Measurements from ENCODE around the gene C10orf62. TPM values are rescaled to one million over a fixed set of nuclear protein-coding genes. Genes with fewer than 3 reads are reported as not detected.

C10orf62 gene
- polyA plus RNA-seq (2012; ENCODE audit: low read depth, missing spikeins): not detected

- no peak for TF ChIP-seq SPI1 (IDR thresholded peaks at IDR 0.05; ENCODE audit: low read depth, low read length)
- TF ChIP-seq TAF1 (IDR thresholded peaks at IDR 0.05; ENCODE audit: low read depth, low read length): no peak
- TF ChIP-seq PAX5 (IDR thresholded peaks at IDR 0.05; ENCODE audit: insufficient read depth, low read length, severe bottlenecking): no peak
- TF ChIP-seq POLR2A (IDR thresholded peaks at IDR 0.05; ENCODE audit: low read depth, low read length): no peak
- TF ChIP-seq POLR2AphosphoS5 (IDR thresholded peaks at IDR 0.05; ENCODE audit: low read depth, low read length): no peak
- no peak for TF ChIP-seq POU2F2 (IDR thresholded peaks at IDR 0.05; ENCODE audit: low read depth, low read length)
- FAIRE-seq (no peak), DNase-seq (ENCODE audit: insufficient read length, low spot score) (no peak)
These were observed at the start of gene C10orf62 for GRCh38 chr10:97589479-97589878. C10orf62 (plus strand) TSS chr10:97589721; CDS start chr10:97589898, 177 bp downstream.

DNA sequence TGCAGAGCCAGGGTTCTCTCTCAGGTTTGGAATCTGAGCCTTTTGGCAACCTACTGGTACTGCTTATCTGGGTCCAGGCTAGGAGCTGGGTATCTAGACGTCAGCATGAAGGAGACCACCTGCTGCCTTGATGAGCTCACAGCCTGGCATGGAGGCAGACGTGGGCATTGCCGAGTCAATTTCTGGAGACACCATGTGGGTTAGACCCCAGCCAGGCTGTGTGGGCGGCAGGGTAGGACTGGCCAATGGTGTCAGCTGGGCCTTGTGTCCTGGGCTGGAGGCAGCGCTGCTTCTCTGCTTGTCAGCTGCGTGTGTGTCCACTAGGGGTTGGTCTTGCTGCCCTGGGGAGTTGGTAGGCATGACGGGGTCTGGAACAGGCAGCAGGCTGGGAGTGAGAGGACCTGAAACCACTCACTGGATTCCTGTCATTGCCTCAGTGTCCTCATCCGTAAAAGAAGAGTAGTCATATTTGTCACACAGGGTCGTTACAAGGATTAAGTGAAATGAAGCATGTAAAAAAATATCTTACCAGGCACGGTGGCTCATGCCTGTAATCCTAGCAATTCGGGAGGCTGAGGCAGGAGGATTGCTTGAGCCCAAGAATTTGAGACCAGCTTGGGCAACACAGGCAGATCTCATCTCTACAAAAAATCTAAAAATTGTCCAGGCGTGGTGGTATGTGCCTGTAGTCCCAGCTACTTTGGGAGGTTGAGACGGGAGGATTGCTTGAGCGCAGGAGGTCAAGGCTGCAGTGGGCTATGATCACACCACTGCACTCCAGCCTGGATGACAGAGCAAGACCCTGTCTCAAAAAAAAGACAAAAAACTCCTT is 48.6 kb upstream of the C10orf62 start:
- FAIRE-seq (no peak), DNase-seq (ENCODE audit: insufficient read length, low spot score) (no peak)
- TF ChIP-seq SPI1 (IDR thresholded peaks at IDR 0.05; ENCODE audit: low read depth, low read length) (no peak), POU2F2 (IDR thresholded peaks at IDR 0.05; ENCODE audit: low read depth, low read length) (no peak), TAF1 (IDR thresholded peaks at IDR 0.05; ENCODE audit: low read depth, low read length) (no peak), POLR2A (IDR thresholded peaks at IDR 0.05; ENCODE audit: low read depth, low read length) (no peak), POLR2AphosphoS5 (IDR thresholded peaks at IDR 0.05; ENCODE audit: low read depth, low read length) (no peak), PAX5 (IDR thresholded peaks at IDR 0.05; ENCODE audit: insufficient read depth, low read length, severe bottlenecking) (no peak)

DNA sequence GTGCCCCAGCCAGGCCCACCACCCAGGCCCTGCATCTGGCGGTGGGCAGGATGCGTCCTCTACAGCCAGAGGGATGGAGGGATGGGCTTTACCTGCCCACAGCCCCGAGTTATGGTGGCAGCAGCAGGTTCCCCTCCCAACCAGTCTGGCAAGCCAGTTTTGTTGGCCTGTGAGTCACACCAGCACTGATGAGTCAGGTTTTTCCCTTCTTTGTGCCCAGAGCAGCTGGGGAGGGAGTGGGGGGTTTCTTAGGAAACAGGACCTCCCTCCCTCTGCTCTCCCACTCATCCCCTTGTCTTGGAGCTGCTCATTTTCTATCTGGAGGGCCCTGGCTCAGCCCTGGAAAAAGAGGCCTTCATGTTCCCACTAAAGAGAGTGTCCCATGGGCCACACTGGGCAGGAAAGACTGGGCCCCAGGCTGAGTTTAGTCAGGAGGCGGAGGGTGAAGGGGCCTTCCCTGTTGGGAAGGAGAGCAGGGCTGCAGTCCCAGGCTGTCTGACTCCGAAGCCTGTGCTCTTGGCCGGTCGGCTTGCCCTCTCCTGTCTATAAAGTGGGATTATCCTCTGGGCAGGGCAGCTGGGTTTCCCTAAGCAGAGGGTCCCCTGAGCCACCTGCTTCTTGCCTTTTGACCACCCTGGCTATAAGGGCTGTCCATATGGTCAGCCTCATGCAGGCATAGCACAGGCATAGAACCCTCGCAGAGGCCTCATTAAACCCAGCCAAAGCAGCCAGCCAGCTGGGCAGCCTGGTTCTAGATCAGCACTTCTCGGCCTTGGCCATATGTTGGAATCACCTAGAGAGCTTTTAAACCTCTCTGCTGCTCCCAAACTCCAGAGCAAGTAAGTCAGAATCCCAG is 47.1 kb upstream of the C10orf62 start:
- FAIRE-seq (peak; percentile 23), DNase-seq (ENCODE audit: insufficient read length, low spot score) (no peak)
- TF ChIP-seq SPI1 (IDR thresholded peaks at IDR 0.05; ENCODE audit: low read depth, low read length) (no peak), POLR2A (IDR thresholded peaks at IDR 0.05; ENCODE audit: low read depth, low read length) (no peak), TAF1 (IDR thresholded peaks at IDR 0.05; ENCODE audit: low read depth, low read length) (no peak), POU2F2 (IDR thresholded peaks at IDR 0.05; ENCODE audit: low read depth, low read length) (no peak), POLR2AphosphoS5 (IDR thresholded peaks at IDR 0.05; ENCODE audit: low read depth, low read length) (no peak), PAX5 (IDR thresholded peaks at IDR 0.05; ENCODE audit: insufficient read depth, low read length, severe bottlenecking) (no peak)

- FAIRE-seq: peak; percentile 74
- no peak for DNase-seq (ENCODE audit: insufficient read length, low spot score)
These were observed 46.4 kb upstream of the C10orf62 start for GRCh38 chr10:97543025-97543546.

GRCh38 chr10:97546456-97547270 is 42.9 kb upstream of the C10orf62 start:
- no peak for TF ChIP-seq POLR2A (IDR thresholded peaks at IDR 0.05; ENCODE audit: low read depth, low read length)
- no peak for TF ChIP-seq TAF1 (IDR thresholded peaks at IDR 0.05; ENCODE audit: low read depth, low read length)
- TF ChIP-seq POLR2AphosphoS5 (IDR thresholded peaks at IDR 0.05; ENCODE audit: low read depth, low read length): no peak
- DNase-seq (ENCODE audit: insufficient read length, low spot score) (no peak), FAIRE-seq (no peak)

More at GRCh38 chr10:97543025-97543546, 46.4 kb upstream of the C10orf62 start:
- no peak for TF ChIP-seq SPI1 (IDR thresholded peaks at IDR 0.05; ENCODE audit: low read depth, low read length)
- TF ChIP-seq TAF1 (IDR thresholded peaks at IDR 0.05; ENCODE audit: low read depth, low read length): no peak
- no peak for TF ChIP-seq POLR2AphosphoS5 (IDR thresholded peaks at IDR 0.05; ENCODE audit: low read depth, low read length)

DNA sequence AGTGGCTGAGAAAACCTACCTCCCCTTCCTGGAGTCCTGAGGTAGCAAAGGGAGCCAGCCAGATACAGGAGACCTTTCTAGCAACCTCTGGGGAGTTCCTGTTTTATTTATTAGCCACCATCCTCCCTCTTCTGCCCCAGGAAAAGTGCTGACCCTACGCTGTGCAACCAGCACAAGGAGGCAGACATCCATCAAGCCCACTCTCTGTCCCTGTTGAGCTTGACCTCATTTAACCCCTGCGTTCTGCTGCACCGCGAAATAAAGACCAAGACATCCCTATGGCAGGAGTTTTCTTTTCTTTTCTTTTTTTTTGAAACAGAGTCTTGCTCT is 42.3 kb upstream of the C10orf62 start:
- no peak for FAIRE-seq
- DNase-seq (ENCODE audit: insufficient read length, low spot score): no peak
- TF ChIP-seq POLR2A (IDR thresholded peaks at IDR 0.05; ENCODE audit: low read depth, low read length) (no peak), PAX5 (IDR thresholded peaks at IDR 0.05; ENCODE audit: insufficient read depth, low read length, severe bottlenecking) (no peak), POLR2AphosphoS5 (IDR thresholded peaks at IDR 0.05; ENCODE audit: low read depth, low read length) (no peak), POU2F2 (IDR thresholded peaks at IDR 0.05; ENCODE audit: low read depth, low read length) (no peak), SPI1 (IDR thresholded peaks at IDR 0.05; ENCODE audit: low read depth, low read length) (no peak), TAF1 (IDR thresholded peaks at IDR 0.05; ENCODE audit: low read depth, low read length) (no peak)

GRCh38 chr10:97547962-97548361 is 41.6 kb upstream of the C10orf62 start:
- FAIRE-seq (no peak), DNase-seq (ENCODE audit: insufficient read length, low spot score) (no peak)
- TF ChIP-seq PAX5 (IDR thresholded peaks at IDR 0.05; ENCODE audit: insufficient read depth, low read length, severe bottlenecking) (no peak), TAF1 (IDR thresholded peaks at IDR 0.05; ENCODE audit: low read depth, low read length) (no peak), POLR2AphosphoS5 (IDR thresholded peaks at IDR 0.05; ENCODE audit: low read depth, low read length) (no peak), POLR2A (IDR thresholded peaks at IDR 0.05; ENCODE audit: low read depth, low read length) (no peak), SPI1 (IDR thresholded peaks at IDR 0.05; ENCODE audit: low read depth, low read length) (no peak), POU2F2 (IDR thresholded peaks at IDR 0.05; ENCODE audit: low read depth, low read length) (no peak)

DNA sequence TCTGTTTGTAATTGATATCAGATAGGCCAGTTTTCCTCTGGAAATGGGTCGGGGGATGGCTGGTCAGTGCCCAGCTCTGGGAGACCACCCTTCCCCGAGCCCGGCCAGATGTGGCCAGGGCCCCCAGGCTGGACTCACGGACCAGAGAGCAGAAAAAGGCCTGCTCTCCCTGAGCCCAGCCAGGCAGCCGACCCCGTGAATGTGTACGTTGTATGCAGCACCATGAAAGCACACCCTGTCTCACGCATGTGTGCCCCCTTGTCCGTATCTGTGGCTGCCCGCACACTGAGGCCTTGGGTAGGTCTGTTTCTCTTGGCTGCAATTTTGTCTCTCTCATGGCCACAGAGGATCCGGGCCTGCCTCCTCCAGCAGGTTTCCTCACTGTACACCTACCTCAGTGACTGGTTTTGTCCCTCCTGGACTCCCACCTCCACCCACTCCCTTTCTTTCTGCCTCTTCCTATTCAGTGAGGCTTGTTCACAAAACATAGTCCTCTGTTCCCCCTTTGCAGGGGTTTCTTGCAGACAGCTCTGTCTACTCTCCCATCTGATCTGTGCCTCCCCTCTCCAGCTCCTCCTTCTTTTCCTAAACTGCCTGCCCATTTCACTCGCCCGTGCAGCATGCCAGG is 40.6 kb upstream of the C10orf62 start:
- DNase-seq (ENCODE audit: insufficient read length, low spot score) (no peak), FAIRE-seq (no peak)
- TF ChIP-seq POLR2A (IDR thresholded peaks at IDR 0.05; ENCODE audit: low read depth, low read length): no peak
- TF ChIP-seq TAF1 (IDR thresholded peaks at IDR 0.05; ENCODE audit: low read depth, low read length): no peak
- no peak for TF ChIP-seq POLR2AphosphoS5 (IDR thresholded peaks at IDR 0.05; ENCODE audit: low read depth, low read length)
- TF ChIP-seq SPI1 (IDR thresholded peaks at IDR 0.05; ENCODE audit: low read depth, low read length): no peak
- TF ChIP-seq PAX5 (IDR thresholded peaks at IDR 0.05; ENCODE audit: insufficient read depth, low read length, severe bottlenecking): no peak
- TF ChIP-seq POU2F2 (IDR thresholded peaks at IDR 0.05; ENCODE audit: low read depth, low read length): no peak

Measured in GM12891 (cell line).